DOHH2 (cell line): ENCODE results near the gene ITPR1.

ENCODE experiments used
- H3F3A ChIP-seq: fragments of 200-600 bp; sonication (generic), shearing (Covaris generic); 2 replicates; pipeline ENCODE4 v1.6.0; 2016; ENCODE audit warnings: antibody characterized with exemption, mild to moderate bottlenecking; ENCODE audit not compliant: control insufficient read depth, insufficient read depth
- H3K27ac ChIP-seq: fragments of 200-600 bp; sonication (generic); 2 replicates; pipeline ENCODE4 v1.5.1; 2014; ENCODE audit warnings: low read depth, mild to moderate bottlenecking, low read length, moderate library complexity
- H3K27me3 ChIP-seq: fragments of 200-600 bp; sonication (generic); 2 replicates; pipeline ENCODE4 v1.6.1; 2014; ENCODE audit warnings: mild to moderate bottlenecking, low read length, mixed read lengths; ENCODE audit not compliant: control insufficient read depth
- H3K36me3 ChIP-seq: fragments of 200-600 bp; sonication (generic); 2 replicates; pipeline ENCODE4 v1.6.1; 2014; ENCODE audit warnings: mild to moderate bottlenecking, low read length, moderate library complexity, mixed read lengths; ENCODE audit not compliant: control insufficient read depth
- H3K4me1 ChIP-seq: fragments of 200-600 bp; sonication (generic); 2 replicates; pipeline ENCODE4 v1.6.1; 2014; ENCODE audit warnings: mild to moderate bottlenecking, low read length, mixed read lengths; ENCODE audit not compliant: control insufficient read depth
- H3K4me2 ChIP-seq: fragments of 200-600 bp; sonication (generic); 2 replicates; pipeline ENCODE4 v1.6.0; 2014; ENCODE audit warnings: mild to moderate bottlenecking, low read length, moderate library complexity
- H3K4me3 ChIP-seq: fragments of 200-600 bp; sonication (generic); 2 replicates; pipeline ENCODE4 v1.5.1; 2014; ENCODE audit warnings: mild to moderate bottlenecking, low read length, mixed read lengths
- H3K79me2 ChIP-seq: fragments of 200-600 bp; sonication (generic); 2 replicates; pipeline ENCODE4 v1.6.1; 2014; ENCODE audit warnings: mild to moderate bottlenecking, low read length, mixed read lengths; ENCODE audit not compliant: control insufficient read depth
- H3K9me2 ChIP-seq: fragments of 200-600 bp; sonication (generic); replicated peaks from 2 replicates; pipeline ENCODE4 v1.6.1; 2014; ENCODE audit warnings: mild to moderate bottlenecking, low read length, mixed read lengths; ENCODE audit not compliant: control insufficient read depth
- H3K9me3 ChIP-seq: fragments of 200-600 bp; sonication (generic); 2 replicates; pipeline ENCODE4 v1.6.1; 2014; ENCODE audit warnings: antibody characterized with exemption, low read length, mixed read lengths; ENCODE audit not compliant: control insufficient read depth, insufficient read depth
- H4K20me1 ChIP-seq: fragments of 200-600 bp; sonication (generic); 2 replicates; pipeline ENCODE4 v1.6.0; 2014; ENCODE audit warnings: low read depth, mild to moderate bottlenecking, antibody characterized with exemption, low read length, moderate library complexity; ENCODE audit not compliant: control insufficient read depth, insufficient read depth
- CTCF ChIP-seq: fragments of 200-600 bp; sonication (generic); IDR thresholded peaks from one replicate; pipeline ENCODE4 v1.5.1; 2014; ENCODE audit warnings: antibody characterized with exemption, mild to moderate bottlenecking, low read depth, low read length; ENCODE audit not compliant: poor library complexity, severe bottlenecking
- EZH2phosphoT487 ChIP-seq: fragments of 200-600 bp; sonication (generic); IDR thresholded peaks from 2 replicates; pipeline ENCODE4 v1.6.1; 2017; ENCODE audit warnings: borderline replicate concordance, mild to moderate bottlenecking, antibody characterized with exemption, low read length, moderate library complexity, mixed read lengths

The ITPR1 gene

GRCh38 chr3:4778119-4778518 lies 285.0 kb downstream of the ITPR1 start:
- Histone ChIP-seq H3K79me2 (no peaks in the 10 kb centered on the region), H3K27ac (no peak overlapping the region), H3K36me3 (peaks cover 3% of the 10 kb centered on the region; the same call in 1 of the 2 replicates), H3F3A (no peaks in the 10 kb centered on the region), H3K4me3 (no peak overlapping the region), H3K27me3 (no peaks in the 10 kb centered on the region), H4K20me1 (no peaks in the 10 kb centered on the region), H3K9me2 (no peaks in the 10 kb centered on the region), H3K4me2 (no peak overlapping the region), H3K4me1 (no peaks in the 10 kb centered on the region), H3K9me3 (no peaks in the 10 kb centered on the region)
- TF ChIP-seq EZH2phosphoT487 (no peak), CTCF (no peak)

GRCh38 chr3:4778740-4779139 lies 285.6 kb downstream of the ITPR1 start:
- no peak overlapping the region for H3K27ac ChIP-seq
- no peaks in the 10 kb centered on the region for H3K27me3 ChIP-seq
- peaks cover 3% of the 10 kb centered on the region; the same call in 1 of the 2 replicates for H3K36me3 ChIP-seq
- no peaks in the 10 kb centered on the region for H3K4me1 ChIP-seq
- H3K79me2 ChIP-seq: no peaks in the 10 kb centered on the region
- TF ChIP-seq CTCF (no peak), EZH2phosphoT487 (no peak)
- H4K20me1 ChIP-seq: no peaks in the 10 kb centered on the region
- H3F3A ChIP-seq: no peaks in the 10 kb centered on the region
- H3K9me3 ChIP-seq: no peaks in the 10 kb centered on the region
- no peaks in the 10 kb centered on the region for H3K9me2 ChIP-seq
- no peak overlapping the region for H3K4me2 ChIP-seq
- H3K4me3 ChIP-seq: no peak overlapping the region

GRCh38 chr3:4780545-4780957 lies 287.4 kb downstream of the ITPR1 start:
- H3K4me3 ChIP-seq: no peak overlapping the region
- no peaks in the 10 kb centered on the region for H3K9me2 ChIP-seq
- H3K27me3 ChIP-seq: no peaks in the 10 kb centered on the region
- TF ChIP-seq EZH2phosphoT487 (no peak), CTCF (no peak)
- no peaks in the 10 kb centered on the region for H3F3A ChIP-seq
- peaks cover 3% of the 10 kb centered on the region; the same call in 1 of the 2 replicates for H3K36me3 ChIP-seq
- no peak overlapping the region for H3K4me2 ChIP-seq
- H3K79me2 ChIP-seq: no peaks in the 10 kb centered on the region
- H4K20me1 ChIP-seq: no peaks in the 10 kb centered on the region
- H3K27ac ChIP-seq: no peak overlapping the region
- H3K4me1 ChIP-seq: no peaks in the 10 kb centered on the region
- no peaks in the 10 kb centered on the region for H3K9me3 ChIP-seq

- Histone ChIP-seq H3K9me2 (no peaks in the 10 kb centered on the region), H4K20me1 (no peaks in the 10 kb centered on the region), H3K79me2 (no peaks in the 10 kb centered on the region), H3K4me3 (no peak overlapping the region), H3K27me3 (no peaks in the 10 kb centered on the region), H3K9me3 (no peaks in the 10 kb centered on the region), H3K4me2 (no peak overlapping the region), H3K36me3 (peaks cover 1% of the 10 kb centered on the region; the same call in 1 of the 2 replicates), H3K27ac (no peak overlapping the region), H3K4me1 (no peaks in the 10 kb centered on the region), H3F3A (no peaks in the 10 kb centered on the region)
- TF ChIP-seq CTCF (no peak), EZH2phosphoT487 (no peak)
Observed at GRCh38 chr3:4782095-4782494, 288.9 kb downstream of the ITPR1 start.
